Naive B cell (primary cell): ENCODE results near the gene ADAMTS16. TPM values are rescaled to one million over a fixed set of nuclear protein-coding genes. Genes with fewer than 3 reads are reported as not detected.
"Not testable (repeated sequence)": the region's sequence is repeated elsewhere in the genome, so short reads cannot be mapped to it uniquely, and the experiment has no call there.

ENCODE experiments used
- ATAC-seq, 2 donors: fragments of 150-1000 bp; cut with Tn5 transposase; 2 replicates each; pipeline ENCODE4 v1.10.0; 2021; ENCODE audit warnings: low read depth in 2 of 2, mild to moderate bottlenecking in 2 of 2, moderate library complexity in 2 of 2
- DNase-seq: peaks from one replicate; pipeline ENCODE4 v3.0.0; 2022
- H3K27ac Mint-ChIP-seq, 6 donors: one replicate each; pipeline ENCODE4 v1.8.0; 2020 to 2022; ENCODE audit warnings: mild to moderate bottlenecking in 6 of 6, mixed read lengths in 6 of 6, moderate library complexity in 5 of 6, inconsistent platforms in 2 of 6
- H3K27me3 Mint-ChIP-seq, 3 donors: one replicate each; pipeline ENCODE4 v1.8.0; 2021 to 2022; ENCODE audit warnings: mixed read lengths in 3 of 3, mild to moderate bottlenecking in 1 of 3
- H3K36me3 Mint-ChIP-seq, 2 donors: one replicate each; pipeline ENCODE4 v1.8.0; 2020 to 2022; ENCODE audit warnings: mixed read lengths in 2 of 2, inconsistent platforms in 1 of 2, mild to moderate bottlenecking in 1 of 2
- H3K4me1 Mint-ChIP-seq, 3 donors: one replicate each; pipeline ENCODE4 v1.8.0; 2020 to 2022; ENCODE audit warnings: mixed read lengths in 3 of 3, inconsistent platforms in 1 of 3, mild to moderate bottlenecking in 1 of 3, moderate library complexity in 1 of 3
- H3K4me3 Mint-ChIP-seq, 8 donors: one replicate each; pipeline ENCODE4 v1.8.0; 2020 to 2022; ENCODE audit warnings: mild to moderate bottlenecking in 8 of 8, mixed read lengths in 8 of 8, moderate library complexity in 8 of 8, inconsistent platforms in 2 of 8
- H3K9me3 Mint-ChIP-seq, 7 donors: one replicate each; pipeline ENCODE4 v1.8.0; 2020 to 2022; ENCODE audit warnings: mixed read lengths in 7 of 7, mild to moderate bottlenecking in 5 of 7, inconsistent platforms in 2 of 7, moderate library complexity in 1 of 7
- polyA plus RNA-seq, 6 donors: library from polyadenylated mRNA; unstranded; fragments of 300-500 nt; fragmentation: Illumina TruSeq; gene quantifications; one replicate each; pipeline ENCODE4 v1.2.3, GENCODE V29; 2021; ENCODE audit warnings: low read depth in 6 of 6

ADAMTS16 gene
- polyA plus RNA-seq, 6 donors from 2014 or later: not detected

DNA sequence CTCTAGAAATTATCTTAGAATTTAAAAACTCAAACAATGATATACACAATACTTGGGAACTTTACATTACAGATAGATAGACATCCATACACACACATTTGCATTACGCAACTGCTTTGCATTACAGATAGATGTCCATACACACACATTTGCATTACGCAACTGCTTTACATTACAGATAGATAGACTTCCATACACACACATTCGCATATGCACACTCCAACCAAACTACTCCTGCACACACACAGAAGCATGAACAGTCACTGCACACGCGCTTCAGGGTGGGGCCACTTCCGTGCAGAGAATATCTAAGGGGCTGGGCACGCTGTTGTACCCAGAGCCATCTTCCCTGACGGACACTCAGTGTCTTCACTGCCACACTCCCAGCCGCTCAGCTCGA lies 7.9 kb upstream of the ADAMTS16 start:
- Mint-ChIP-seq H3K27me3 (peaks cover 0 to 6% (median 5%) of the 10 kb centered on the region in 3 donors), H3K36me3 (no peaks in the 10 kb centered on the region), H3K4me3 (no peak overlapping the region), H3K27ac (no peak overlapping the region), H3K4me1 (no peaks in the 10 kb centered on the region), H3K9me3 (peaks cover 0 to 4% (median 2%) of the 10 kb centered on the region in 7 donors)
- no peak for ATAC-seq
- DNase-seq: no peak

DNA sequence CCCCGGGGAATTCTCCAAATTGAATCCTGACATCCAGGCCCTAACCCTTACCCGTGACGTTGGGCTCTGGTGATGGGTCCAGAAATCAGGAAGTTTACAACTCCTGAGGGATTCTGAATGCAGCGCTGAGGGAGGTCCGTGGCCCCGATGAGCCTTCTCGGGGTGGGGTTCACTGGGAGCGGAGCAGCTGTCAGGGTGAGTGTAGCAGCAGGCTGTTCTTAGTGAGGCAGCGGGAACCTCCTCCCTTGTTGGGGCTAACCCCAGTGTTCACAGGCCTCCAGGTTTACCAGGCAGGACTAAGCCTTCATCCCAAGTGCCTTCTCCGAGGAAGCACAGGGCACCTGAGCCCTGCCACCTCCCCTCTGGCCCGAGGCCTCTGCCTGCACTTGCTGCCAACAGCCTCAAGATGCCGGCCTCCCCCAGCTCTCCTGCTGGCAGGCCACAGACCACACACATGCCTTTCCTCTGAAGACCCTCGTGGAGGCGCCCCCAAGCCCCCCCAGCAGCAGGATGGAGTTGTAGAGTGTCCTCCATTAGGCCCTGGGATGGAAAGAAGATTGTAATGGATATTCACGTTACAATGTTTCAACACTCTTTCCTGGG lies 7.3 kb upstream of the ADAMTS16 start:
- no peaks in the 10 kb centered on the region for H3K4me1 Mint-ChIP-seq
- H3K9me3 Mint-ChIP-seq: peaks cover 0 to 4% (median 2%) of the 10 kb centered on the region in 7 donors
- H3K27me3 Mint-ChIP-seq: peaks cover 0 to 6% (median 5%) of the 10 kb centered on the region in 3 donors
- DNase-seq (no peak), ATAC-seq (no peak)
- H3K27ac Mint-ChIP-seq: no peak overlapping the region
- no peaks in the 10 kb centered on the region for H3K36me3 Mint-ChIP-seq
- no peak overlapping the region for H3K4me3 Mint-ChIP-seq

DNA sequence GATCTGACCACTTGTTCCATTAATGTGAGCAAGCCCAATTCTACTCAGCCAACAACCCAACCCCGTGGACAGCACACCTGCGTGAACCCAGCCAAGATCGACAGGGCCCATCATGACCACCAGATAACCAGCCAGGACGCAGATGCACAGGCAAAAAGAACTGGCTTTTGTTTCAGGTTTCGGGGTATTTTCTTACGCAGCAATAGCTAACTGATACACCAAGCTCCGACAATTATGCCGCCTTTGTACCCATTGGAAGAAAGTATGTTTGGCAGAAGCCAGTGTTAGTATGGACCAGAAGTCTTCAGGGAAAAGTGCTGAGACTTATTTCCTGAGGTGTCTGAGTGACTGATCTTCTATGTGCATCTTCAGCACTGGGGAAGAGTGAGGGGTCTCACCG lies 6.0 kb upstream of the ADAMTS16 start:
- no peak overlapping the region for H3K27ac Mint-ChIP-seq
- ATAC-seq (no peak), DNase-seq (no peak)
- H3K4me3 Mint-ChIP-seq: peak overlapping the region in 1 of 8 donors; percentile 45
- no peaks in the 10 kb centered on the region for H3K36me3 Mint-ChIP-seq
- H3K4me1 Mint-ChIP-seq: peaks cover 0 to 3% (median 0%) of the 10 kb centered on the region in 3 donors
- H3K9me3 Mint-ChIP-seq: peaks cover 0 to 7% (median 2%) of the 10 kb centered on the region in 7 donors
- H3K27me3 Mint-ChIP-seq: peaks cover 4 to 10% (median 10%) of the 10 kb centered on the region in 3 donors

DNA sequence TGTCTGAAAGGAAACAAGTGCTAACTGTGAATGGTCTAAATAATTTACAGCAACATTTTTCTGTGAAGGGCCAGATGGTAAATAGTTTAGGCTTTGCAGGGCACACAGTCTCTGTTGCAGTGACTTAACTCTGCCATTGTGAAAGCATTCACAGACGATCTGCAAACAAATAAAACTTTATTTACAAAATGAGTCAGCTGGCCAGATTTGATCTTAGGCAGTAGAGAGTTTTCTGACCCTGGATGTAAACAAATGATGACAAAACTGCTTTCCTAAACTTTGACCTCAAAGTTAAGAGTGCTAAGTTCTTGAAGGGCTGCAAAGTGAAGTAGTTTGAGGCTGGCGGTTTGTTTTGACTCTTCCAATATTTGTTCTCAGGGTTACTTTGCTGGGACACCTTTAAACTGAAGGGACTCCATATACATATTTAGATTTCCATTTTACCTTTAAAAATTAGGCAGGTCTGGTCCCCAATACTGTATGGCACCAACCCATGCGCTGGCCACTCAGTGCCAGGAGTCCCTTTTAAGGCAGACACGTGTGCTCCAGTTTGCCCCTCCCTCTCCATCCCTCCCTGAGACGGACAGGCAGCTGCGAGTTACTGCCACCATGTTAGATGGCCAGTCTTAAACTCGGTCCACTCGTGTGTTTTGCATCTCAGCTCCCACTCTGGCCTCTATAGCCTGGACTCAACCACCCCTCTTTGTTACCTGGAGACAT lies 4.0 kb upstream of the ADAMTS16 start:
- Mint-ChIP-seq H3K27me3 (peaks cover 10 to 19% (median 18%) of the 10 kb centered on the region in 3 donors), H3K36me3 (no peaks in the 10 kb centered on the region), H3K4me1 (peaks cover 0 to 10% (median 0%) of the 10 kb centered on the region in 3 donors), H3K27ac (peak overlapping the region in 1 of 6 donors; percentile 47), H3K9me3 (peaks cover 0 to 4% (median 2%) of the 10 kb centered on the region in 7 donors), H3K4me3 (no peak overlapping the region)
- DNase-seq (no peak), ATAC-seq (no peak)

GRCh38 chr5:5137851-5138250 lies 2.3 kb upstream of the ADAMTS16 start:
- H3K9me3 Mint-ChIP-seq, H3K36me3 Mint-ChIP-seq, ATAC-seq, H3K27ac Mint-ChIP-seq, H3K4me3 Mint-ChIP-seq, DNase-seq: not testable (repeated sequence)
- Mint-ChIP-seq H3K4me1 (peaks cover 0 to 10% (median 0%) of the 10 kb centered on the region in 3 donors), H3K27me3 (peaks cover 20 to 25% (median 21%) of the 10 kb centered on the region in 3 donors)

DNA sequence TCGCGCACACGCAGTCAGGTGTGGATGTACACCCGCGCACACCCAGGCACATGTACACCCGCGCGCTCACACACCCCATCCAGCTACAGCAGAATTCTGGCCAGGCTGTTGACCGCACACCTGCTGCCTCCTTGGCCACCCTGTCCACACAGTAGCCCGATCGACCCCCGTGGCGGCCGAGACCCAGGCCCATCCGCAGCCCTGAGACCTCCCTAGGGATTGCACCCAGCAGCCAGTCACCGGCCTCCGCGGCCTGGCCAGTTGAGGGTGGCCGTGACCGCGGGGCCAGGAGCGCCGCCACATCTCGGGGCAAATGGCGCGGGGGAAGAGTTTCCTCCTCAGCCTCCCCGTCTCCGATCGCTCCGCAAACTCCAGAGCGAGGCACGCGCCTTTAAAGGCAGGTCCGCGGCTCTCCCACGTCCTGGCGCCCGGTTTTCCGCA lies 774 bp upstream of the ADAMTS16 start:
- no peak for DNase-seq
- no peak for ATAC-seq
- no peaks in the 10 kb centered on the region for H3K36me3 Mint-ChIP-seq
- no peak overlapping the region for H3K27ac Mint-ChIP-seq
- no peak overlapping the region for H3K4me3 Mint-ChIP-seq
- peaks cover 0 to 3% (median 0%) of the 10 kb centered on the region in 7 donors for H3K9me3 Mint-ChIP-seq
- peaks cover 21 to 25% (median 25%) of the 10 kb centered on the region in 3 donors for H3K27me3 Mint-ChIP-seq
- peaks cover 0 to 10% (median 0%) of the 10 kb centered on the region in 3 donors for H3K4me1 Mint-ChIP-seq

DNA sequence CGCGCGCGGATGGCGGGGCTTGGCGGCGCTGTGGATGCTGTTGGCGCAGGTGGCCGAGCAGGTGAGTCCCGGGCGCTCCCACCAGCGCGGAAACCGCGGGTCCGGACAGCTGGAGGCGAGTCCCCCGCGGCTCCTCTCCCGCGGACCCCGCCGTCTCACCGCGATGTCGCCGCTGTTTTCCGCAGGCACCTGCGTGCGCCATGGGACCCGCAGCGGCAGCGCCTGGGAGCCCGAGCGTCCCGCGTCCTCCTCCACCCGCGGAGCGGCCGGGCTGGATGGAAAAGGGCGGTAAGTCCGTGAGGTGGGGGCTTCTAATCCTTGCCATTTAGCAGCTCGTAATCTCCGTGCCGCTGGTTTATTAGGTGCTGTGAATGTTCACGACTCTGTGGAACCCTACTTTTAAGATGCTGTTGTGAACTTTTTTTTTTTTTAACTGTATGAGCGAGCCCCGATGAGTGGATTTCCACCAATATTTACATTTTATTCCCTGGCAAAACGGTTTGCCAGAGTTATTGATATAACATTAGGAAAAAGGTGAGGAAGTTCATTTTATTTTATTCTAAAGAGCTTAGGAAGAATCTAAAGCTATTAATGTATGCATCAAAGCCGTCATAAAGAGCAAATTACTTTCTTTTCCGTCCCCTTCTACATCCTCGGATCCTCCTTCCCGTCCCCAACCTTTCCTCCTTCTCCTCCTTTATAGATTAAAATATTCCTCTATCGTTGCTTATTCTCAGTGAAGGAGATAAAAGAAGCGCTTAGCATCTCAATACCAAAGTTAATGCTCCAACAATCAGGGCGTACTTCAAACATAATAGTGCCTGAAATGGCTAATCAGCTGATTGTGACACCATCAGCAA lies 579 bp downstream of the ADAMTS16 start:
- no peak for DNase-seq
- no peak for ATAC-seq
- H3K27me3 Mint-ChIP-seq: peaks cover 21 to 25% (median 25%) of the 10 kb centered on the region in 3 donors
- no peaks in the 10 kb centered on the region for H3K36me3 Mint-ChIP-seq
- peak overlapping the region in 1 of 6 donors; percentile 18 for H3K27ac Mint-ChIP-seq
- H3K4me1 Mint-ChIP-seq: peaks cover 0 to 10% (median 0%) of the 10 kb centered on the region in 3 donors
- peaks cover 0 to 3% (median 0%) of the 10 kb centered on the region in 7 donors for H3K9me3 Mint-ChIP-seq
- H3K4me3 Mint-ChIP-seq: peak overlapping the region in 1 of 8 donors; percentile 1

- peaks cover 0 to 10% (median 0%) of the 10 kb centered on the region in 3 donors for H3K4me1 Mint-ChIP-seq
- peaks cover 0 to 3% (median 0%) of the 10 kb centered on the region in 7 donors for H3K9me3 Mint-ChIP-seq
- peak overlapping the region in 1 of 6 donors; percentile 18 for H3K27ac Mint-ChIP-seq
- DNase-seq (no peak), ATAC-seq (no peak)
- H3K4me3 Mint-ChIP-seq: peak overlapping the region in 1 of 8 donors; percentile 1
- H3K27me3 Mint-ChIP-seq: peaks cover 21 to 25% (median 25%) of the 10 kb centered on the region in 3 donors
- H3K36me3 Mint-ChIP-seq: no peaks in the 10 kb centered on the region
Measured at GRCh38 chr5:5141339-5141599, 1.1 kb downstream of the ADAMTS16 start.

DNA sequence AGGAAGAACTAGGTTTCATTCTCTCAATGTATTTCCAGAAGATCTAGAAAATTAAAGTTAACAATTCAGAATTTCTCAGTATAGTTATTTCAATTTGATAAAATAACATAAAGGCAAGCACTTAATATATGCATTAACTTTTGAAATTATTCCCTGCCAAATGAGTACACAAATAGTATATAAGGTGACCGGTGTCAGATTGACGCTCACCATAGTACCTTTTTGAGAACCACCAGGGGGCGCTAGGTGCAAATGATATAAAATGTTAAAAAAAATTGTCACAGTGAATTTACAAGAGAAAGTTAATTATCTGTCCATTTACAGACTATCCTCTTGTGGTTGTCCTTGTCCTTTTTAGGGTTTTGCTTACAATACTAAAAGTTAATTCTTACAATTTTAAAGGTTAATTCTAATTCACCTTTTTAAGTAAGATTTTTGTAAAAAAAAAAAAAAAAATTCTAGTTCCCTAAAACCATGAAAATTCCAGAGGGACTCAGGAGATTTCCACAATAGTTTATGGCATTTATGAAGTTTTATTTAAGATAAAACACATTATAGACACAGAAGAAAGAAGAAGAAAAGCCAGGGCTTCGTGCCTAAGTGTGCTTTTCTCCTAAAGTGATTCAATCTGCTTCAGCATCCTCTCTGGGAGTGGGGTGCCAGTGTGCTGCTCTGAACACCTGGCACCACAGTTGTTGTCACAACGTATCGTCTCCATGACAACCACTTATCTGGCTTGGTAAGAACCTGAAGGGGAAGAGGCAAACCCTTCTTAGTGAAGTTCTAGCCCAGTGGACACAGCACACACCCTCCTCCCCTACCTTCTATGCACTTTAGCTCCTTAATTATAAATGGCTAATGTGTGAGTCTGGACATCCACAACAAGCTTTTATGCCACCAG lies 1.7 kb downstream of the ADAMTS16 start:
- Mint-ChIP-seq H3K36me3 (no peaks in the 10 kb centered on the region), H3K27me3 (peaks cover 18 to 25% (median 22%) of the 10 kb centered on the region in 3 donors), H3K4me3 (no peak overlapping the region), H3K9me3 (peaks cover 0 to 2% (median 0%) of the 10 kb centered on the region in 7 donors), H3K27ac (no peak overlapping the region), H3K4me1 (peaks cover 0 to 10% (median 0%) of the 10 kb centered on the region in 3 donors)
- ATAC-seq (no peak), DNase-seq (peak; percentile 17)

- no peak for DNase-seq
- Mint-ChIP-seq H3K9me3 (peaks cover 0 to 6% (median 0%) of the 10 kb centered on the region in 7 donors), H3K4me1 (peaks cover 0 to 6% (median 0%) of the 10 kb centered on the region in 3 donors), H3K4me3 (no peak overlapping the region), H3K36me3 (no peaks in the 10 kb centered on the region), H3K27ac (no peak overlapping the region), H3K27me3 (peaks cover 8 to 21% (median 11%) of the 10 kb centered on the region in 3 donors)
- no peak for ATAC-seq
Measured at GRCh38 chr5:5144441-5144840, 4.3 kb downstream of the ADAMTS16 start.

GRCh38 chr5:5145651-5146529 lies 5.8 kb downstream of the ADAMTS16 start:
- Mint-ChIP-seq H3K4me1 (peaks cover 0 to 3% (median 0%) of the 10 kb centered on the region in 3 donors), H3K4me3 (peak overlapping the region in 1 of 8 donors; percentile 54), H3K27me3 (peaks cover 5 to 18% (median 8%) of the 10 kb centered on the region in 3 donors), H3K9me3 (peaks cover 0 to 9% (median 3%) of the 10 kb centered on the region in 7 donors), H3K36me3 (no peaks in the 10 kb centered on the region), H3K27ac (no peak overlapping the region)
- DNase-seq: no peak
- no peak for ATAC-seq
